GM18867 (cell line): Measurements from ENCODE around the gene EPB41L3.
A peak's percentile ranks its signal among the peaks of the same experiment; 100 is the strongest.

ENCODE experiments used
- ATAC-seq: cut with Tn5 transposase; IDR thresholded peaks from one replicate; pipeline ENCODE4 v1.9.1; 2021; ENCODE audit warnings: mild to moderate bottlenecking, moderate library complexity; ENCODE audit not compliant: unreplicated experiment

EPB41L3 gene

DNA sequence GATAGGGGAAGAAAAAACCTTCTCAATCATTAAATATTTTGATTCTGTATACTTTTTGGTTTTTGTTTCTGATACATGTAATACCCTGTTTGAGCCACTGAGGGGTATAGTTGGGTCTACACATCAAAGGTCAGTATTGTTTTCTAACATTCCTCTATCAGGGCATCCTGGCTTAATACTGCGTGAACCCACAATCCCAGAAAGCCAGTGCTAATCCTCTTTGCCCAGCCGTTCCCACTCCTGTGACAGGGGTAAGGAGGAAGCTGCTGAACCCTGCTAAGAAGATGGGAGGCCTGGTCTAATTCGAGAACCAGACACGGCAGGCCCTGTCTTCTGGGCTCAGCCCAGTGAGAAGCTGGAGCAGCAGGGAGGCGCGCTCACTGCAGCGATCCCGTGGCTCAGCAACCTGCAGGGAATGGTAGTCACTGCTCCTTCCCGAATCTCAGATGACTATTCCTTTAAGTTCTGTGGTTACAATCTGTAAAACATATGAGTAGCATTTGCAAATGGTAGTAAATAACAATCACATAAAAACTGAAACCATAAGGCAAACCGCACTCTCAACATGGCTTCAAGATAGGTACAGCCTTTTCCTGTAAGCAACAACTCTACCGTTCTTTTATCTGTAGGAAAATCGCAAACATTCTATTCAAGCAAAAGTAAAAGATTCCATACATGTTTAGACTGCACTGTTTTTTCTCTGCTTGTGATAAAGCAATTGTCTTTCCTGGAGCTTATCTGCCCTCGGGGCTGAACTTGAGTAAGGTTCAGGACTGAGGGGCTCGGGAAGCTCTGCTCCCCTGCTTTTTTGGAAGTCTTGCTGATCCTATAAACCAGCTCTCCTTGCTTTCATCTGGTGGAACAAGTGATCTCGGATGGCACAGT is 87.0 kb downstream of the EPB41L3 start:
- ATAC-seq, result no peak

DNA sequence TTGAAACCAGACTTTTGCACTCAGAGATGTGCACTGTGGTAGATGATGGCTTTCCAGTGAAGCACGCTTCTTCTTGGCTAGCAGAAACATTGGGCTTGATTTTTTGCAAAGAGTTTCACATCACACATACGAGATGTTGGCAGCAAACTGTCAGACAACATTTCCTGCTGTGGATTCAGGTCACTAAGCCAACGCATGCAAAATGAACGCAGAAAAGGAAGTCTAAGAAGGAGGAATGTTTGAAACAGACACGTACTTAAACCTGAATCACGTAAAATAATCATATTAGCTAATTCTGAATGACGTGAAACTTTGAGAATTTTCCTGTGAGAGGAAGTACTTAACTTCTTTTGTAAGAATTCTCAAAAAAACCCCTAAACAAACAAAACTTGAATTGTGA is 88.1 kb downstream of the EPB41L3 start:
- ATAC-seq, result no peak

DNA sequence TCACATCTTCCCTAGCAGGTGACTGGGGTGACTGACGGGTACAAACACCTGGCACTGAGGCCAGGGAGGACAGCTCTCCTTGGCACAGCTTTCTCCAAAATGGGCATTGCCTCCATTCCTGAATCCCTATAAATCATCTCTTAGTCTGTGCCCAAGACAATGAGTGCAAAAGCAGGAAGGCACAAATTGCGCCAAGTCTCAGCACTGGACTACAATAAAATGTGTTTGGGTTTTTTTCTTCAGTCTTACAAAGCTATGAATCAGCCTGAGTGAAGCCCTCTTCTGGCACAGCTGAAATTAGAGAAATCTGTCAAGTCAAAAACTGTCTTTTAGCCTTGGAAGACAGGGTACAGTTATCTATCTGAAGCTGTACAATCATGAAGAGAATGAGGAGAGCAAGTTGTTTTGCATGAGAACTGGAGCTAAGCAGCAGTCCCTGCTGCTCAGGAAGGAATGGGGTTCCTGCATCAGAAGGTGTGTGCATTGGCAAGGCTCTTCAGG is 90.8 kb downstream of the EPB41L3 start:
- no peak for ATAC-seq

DNA sequence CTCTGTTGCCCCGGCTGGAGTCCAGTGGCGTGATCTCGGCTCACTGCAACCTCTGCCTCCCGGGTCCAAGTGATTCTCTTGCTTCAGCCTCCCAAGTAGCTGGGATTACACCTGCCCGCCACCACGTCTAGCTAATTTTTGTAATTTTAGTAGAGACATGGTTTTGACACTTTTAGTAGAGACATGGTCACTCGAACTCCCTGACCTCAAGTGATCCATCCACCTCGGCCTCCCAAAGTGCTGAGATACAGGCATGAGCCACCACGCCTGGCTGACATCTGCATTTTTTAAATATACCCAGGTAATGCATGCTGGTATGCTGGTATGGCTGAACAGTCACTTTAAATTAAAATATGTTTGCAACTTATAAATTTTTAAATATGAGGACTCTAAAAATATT is 91.9 kb downstream of the EPB41L3 start:
- no peak for ATAC-seq

DNA sequence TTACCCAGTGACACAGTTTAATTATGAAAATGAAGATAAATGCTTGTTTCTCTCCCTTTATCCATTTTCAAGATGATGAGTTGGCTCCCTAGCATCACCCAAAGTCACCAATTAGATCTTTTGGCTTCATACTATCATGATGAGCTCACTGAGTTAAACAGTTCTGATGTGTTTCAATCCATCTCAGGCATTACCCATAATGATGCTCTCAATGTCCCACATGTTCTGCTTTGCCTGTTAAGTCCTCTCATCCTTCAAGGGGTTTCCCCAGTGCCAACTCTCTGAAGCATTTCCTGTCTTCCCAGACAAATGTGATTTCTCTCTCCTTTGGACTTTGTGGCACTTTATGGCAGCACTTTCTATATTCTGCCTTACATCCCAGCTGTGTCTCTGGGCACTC is 92.6 kb downstream of the EPB41L3 start:
- no peak for ATAC-seq

DNA sequence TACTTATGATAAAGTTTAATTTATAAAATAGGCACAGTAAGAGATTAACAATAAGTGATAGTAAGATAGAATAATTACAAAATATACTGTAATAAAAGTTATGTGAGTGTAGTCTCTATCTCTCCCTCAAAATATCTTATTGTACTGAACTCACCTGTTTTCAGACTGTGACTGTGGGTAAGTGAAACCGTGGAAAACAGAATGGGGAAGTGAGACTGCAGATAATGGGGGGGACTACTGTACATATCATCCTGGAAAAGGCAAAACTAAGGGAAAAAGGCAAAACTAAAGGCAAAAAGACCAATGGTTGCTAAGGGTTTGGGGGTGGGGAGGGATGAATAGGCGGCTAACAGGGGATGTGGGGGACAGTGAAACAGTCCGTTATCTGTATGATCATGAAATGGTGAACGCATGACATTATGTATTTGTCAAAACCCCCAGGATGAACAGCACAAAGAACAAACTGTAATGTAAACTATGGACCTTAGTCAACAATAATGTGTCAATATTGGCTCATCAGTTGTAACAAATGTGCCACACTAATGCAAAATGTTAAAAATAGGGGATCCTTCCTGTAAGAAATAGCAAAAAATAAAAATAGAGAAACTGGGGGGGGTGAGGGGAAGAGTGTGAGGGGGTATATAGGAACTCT is 93.8 kb downstream of the EPB41L3 start:
- ATAC-seq, result no peak

DNA sequence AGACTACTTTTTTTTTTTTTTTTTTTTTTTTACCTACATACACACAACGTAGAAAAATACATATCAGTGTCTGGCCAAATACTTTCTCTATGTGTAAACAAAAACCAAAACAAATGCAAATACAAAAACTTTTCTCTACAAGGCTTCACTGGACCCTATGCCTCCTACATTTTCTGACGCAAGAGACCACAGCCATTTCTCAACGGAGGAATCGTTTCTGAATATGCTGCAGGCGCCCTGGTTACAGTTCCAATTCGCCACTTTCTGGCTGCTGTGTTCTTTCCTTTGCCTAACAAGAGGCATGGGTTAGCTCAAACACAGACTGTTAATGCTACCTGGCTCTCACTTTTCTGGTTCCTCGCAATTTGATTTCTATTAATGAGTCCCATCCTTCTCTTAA is 96.4 kb downstream of the EPB41L3 start:
- no peak for ATAC-seq

DNA sequence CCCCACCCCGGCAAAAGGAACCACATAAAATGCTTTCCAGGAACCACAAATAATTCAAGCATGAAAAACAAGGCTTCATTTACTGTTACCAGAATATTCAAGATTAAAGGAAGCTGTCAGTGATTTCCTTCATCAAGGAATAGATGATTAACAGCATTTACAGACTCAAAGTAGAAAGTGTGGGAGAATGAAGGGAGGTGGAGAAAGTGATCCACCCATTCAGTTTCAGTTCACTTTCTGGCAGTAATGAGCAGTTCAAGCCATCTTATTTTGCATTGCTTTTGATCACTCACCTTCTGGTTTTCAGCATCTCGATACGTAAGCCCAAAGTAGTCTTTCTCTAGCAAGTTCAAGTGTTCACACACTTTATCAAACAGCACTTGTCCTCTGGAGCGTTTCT is 99.0 kb downstream of the EPB41L3 start:
- ATAC-seq, result peak; percentile 46

DNA sequence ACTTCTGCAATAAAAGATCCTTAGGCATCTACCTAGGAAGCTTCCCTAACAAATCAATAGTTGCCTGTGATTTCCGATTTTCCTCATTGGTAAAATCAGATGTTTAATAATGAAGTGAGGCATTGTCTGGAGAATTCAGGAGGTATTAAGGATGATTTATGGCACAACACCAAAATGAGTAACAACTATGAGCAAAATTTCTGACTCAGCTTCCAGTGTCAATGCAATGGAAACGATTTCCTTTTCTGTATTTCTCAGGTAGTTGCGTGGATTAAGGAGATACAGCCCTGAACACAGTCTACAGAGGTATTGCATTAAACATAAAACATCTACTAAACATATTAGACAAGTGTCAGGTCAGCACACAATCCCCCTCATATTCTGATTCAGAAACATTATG is 99.5 kb downstream of the EPB41L3 start:
- no peak for ATAC-seq

DNA sequence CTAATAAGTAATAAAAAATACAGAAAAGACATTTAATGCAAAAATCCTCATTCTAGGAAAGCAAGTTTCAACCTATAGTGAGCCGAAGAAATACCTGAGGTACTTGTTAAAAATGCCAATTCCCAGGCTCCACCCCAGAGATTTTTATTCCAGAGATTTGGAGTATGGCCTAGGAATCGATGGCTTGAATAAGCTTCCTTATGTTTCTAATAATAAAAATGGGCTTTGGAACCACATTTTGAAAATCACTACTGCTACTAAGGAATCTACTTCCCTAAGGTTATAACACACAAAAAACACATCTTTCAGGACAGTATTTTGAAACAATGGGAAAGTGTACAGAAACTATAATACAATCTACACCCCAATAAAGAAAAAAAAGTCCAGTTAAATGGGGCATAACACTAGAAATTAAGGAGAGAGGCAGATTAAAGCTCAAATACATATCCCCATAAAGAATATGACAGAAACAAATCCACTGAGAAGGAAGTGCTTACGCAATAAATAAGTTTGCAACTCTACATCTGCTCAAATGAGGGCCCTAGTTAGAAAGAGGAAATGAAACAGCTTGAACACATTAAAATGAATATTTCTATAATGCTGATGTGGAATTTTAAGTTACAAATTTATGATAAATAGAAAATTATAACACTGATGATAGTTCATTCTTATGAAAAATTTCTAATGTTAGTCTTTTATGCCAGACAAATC is 103.7 kb downstream of the EPB41L3 start:
- ATAC-seq, result peak; percentile 59

DNA sequence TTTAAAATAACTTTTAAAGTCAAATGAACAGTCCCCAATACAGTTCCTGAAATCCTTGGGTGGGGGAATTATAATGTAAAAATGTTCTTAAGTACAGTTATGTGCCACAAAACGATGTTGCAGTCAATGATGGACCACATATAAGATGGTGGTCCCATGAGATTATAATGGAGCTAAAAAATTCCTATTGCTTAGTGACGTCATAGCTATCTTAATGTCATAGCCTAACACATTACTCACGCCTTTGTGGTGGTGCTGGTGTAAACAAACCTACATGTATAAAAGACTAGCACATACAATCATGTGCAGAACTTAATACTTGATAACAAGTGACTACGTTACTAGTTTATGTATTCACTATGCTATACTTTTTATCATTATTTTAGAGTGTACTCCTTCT is 109.4 kb downstream of the EPB41L3 start:
- no peak for ATAC-seq

DNA sequence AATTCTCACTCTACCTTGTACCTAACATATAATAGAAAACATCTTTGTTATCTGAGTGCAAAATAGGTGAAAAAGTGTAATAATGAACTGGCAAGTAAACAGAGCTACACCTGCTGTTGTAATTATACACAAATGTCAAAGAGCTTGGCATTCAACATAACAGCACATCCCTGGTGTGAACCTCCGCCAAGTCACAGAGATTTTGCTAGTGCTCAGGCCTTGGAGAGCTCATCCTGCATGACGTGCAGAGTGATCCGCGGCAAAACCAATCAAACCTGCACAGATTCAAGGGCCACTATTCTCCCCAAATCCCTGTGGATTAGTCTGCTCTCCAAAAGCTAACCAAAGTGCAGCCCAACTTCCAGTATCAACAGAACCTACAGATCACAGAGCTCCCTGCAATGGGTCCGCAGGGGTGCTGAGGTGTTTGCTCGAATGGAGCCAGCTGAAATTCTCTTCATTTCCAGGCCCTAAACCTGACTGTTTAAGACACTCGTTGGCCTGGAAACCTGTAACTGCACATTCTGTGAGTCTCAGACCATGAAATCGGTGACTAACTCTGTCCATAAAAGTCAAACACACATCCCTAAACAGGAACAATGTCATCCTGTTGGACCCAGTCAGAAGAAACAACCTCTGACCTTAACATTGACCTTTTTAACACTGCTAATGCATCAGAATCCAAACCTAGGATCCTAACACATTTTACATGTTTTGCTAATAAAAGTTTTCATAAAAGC is 111.8 kb downstream of the EPB41L3 start:
- ATAC-seq, result no peak

DNA sequence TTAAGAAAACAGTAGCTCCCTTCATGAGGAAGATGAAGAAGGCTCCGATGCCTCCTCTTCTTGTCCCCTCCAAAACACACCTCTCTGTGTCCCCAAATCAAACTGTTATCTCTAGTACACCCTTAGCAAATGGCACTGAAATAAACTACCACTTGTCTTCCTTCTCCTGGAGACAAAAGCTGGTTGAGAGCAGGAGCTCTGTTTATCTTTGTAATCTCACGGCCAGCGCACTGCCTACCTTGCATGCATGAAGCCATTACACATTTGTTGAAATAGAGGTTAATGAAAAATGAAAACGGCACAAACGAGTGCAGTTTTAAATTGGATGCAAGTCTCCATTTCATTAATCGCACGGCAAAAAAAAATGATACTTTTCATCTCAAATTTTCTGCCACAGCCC is 113.7 kb downstream of the EPB41L3 start:
- ATAC-seq, result no peak

DNA sequence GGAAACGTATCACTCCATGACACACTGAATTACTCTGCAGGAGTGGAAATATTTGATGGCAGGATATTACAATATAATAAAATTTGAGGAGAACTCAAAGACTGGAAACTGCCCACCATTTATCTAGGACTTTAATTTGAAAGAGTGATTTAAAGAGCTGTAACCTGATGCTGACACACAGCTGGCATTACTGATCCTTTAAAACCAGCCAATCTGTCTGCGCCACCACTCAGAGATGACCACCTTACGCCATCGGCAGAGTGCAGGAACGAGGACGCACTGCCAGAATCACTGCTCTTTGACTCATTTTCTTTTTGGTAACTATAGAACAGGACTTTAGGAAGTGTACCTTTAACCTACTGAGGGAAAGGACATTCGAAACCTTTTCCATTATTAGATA is 114.1 kb downstream of the EPB41L3 start:
- no peak for ATAC-seq

DNA sequence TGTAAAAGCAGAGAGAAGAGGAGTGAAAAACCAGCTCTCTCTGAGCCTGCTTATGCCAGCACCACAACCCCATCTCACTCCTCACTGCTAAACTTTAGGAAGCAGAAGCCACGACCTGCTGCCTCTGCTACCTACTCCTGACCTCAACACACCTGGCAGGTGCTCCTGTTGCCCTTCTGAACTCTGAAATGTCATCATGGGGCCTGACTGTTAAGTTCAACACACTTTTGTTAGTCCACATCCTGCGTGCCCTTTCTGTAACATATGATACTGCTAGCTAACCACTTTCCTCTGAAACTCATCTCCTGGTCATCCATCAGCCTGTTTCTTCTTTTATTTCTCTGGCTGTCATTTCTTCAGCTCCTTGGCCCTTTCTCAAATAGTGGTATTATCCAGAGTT is 118.1 kb downstream of the EPB41L3 start:
- ATAC-seq, result no peak

DNA sequence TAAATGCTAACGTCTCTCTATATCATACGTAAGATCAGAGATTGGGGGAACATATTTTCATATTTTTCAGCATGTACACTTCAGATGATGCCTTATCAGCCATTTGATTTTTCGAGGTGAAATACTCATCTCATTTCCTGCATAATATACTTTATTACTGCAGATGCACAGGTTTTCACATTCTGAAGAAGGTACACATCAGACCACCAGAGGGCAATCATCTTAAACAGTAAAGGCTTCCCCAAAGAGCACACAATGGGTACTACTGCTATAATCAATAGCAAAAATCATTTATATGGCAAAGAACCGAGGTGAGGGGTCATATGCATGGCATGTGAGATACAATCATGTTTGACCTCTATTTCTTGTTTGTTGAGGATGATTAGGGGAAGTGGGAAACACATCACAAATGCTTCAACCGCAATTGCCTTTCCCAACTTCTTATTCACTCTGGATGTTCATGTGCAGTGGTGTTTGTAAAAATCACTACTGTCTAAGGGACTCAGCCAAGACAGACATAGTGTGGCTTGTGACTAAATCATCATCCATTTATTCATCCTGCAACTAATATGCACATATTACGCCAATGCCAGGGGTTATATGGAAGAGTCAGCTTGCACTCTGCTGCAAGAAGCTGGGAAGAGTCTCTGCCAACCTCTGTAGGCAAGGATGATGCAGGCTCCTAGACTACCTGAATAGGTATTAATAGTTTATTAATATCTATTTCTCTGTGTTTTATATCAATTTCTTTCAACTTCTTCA is 118.7 kb downstream of the EPB41L3 start:
- peak; percentile 78 for ATAC-seq

DNA sequence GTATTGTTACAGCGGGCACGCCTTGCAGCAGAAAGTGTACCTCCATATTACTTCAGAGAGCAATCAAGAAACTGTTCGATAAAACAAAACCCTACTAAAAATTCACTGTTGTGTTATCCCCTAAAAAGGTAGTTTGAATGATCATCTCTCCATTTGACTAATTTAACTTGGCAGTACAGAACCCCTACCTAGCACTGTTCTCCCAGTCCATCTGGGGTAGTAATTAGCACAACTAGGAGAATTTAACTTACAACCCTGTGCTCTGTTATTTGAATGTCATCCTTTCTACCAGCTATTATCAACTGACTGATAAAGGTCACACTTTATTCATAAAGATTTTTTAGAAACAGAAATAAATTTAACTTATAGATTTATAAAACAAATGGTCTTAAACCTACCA is 121.2 kb downstream of the EPB41L3 start:
- no peak for ATAC-seq

DNA sequence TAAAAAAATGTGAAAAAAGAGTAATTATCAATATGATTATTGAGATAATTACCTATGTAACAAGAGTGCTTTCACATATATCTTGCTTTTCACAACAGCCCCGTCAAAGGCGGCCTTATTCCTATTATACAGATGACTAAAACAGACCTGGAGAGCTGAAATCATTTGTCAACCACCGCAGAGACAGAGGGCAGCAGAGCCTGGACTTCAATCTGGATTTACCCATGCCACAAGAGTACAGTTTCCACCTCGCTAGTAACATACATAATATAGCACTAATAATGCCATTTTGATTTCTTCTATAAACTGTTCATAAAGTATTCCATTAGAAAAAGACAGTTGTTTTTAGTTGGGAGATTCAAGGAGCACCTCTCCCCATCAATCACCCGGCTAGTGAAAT is 121.8 kb downstream of the EPB41L3 start:
- ATAC-seq, result no peak

DNA sequence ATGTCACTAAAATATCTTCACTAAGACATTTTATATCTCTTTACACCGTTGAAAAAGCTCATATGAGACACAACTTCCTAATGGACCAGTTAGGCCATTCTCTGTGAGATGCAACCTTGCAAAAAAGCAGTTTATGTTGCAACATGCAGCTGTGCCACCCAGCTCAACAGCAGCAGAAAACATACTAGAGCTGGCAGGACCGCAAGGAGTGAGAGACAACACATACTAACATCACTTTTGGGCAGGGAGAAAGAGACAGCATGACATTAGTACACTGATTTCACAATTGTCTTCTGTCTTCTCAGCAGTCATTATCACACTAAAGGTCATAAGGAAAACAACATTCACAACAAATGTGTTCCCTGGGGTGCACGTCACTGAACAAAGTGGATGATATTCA is 122.9 kb downstream of the EPB41L3 start:
- ATAC-seq, result no peak

DNA sequence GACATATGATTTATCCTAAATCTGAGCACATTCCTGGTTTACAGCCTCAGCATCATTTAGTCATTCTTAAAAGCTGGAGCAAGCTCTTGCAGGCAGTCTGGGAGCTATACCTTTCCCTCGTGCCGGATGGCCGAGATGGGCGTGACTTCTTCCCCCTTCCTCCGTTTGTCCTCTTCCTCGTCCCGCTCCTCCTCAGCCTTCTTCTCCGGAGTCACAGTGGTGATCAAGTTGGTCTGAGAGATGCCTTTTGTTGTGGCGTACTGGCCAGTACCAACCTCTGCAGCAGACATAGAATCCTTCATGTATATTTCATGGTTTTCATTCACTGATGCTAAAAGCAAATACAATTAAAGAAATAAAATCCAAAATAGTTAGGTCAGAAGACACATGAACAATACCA is 124.2 kb downstream of the EPB41L3 start:
- no peak for ATAC-seq
